ENCODE results near the gene PDE6B. TPM values are rescaled to one million over a fixed set of nuclear protein-coding genes. Genes with fewer than 3 reads are reported as not detected.
"Not testable (repeated sequence)": the region's sequence is repeated elsewhere in the genome, so short reads cannot be mapped to it uniquely, and the experiment has no call there.

The PDE6B gene
- total RNA-seq, 1 donor from 2014 or later = 2.3 TPM

DNA sequence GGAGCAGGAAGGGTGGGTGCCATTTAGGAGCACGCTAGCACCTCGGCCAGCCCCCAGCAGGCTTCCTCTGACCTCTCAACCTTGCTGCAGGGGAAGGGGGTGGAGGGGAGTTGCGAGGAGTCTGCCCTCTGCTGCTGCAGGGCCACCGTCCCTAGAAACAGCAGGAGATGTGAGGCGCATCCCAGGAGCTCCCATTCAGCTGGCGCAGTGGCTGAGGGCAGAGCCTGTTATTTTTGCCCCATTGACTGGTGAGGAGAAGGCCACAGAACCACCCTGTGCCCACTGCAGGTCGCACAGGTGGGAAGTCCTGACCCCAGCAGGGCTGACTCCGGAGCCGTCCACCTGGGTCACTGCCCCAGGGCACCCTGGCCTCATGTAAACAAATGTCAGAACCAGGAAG is 8.0 kb downstream of the PDE6B start:
- peaks cover 36% of the 10 kb centered on the region for H3K9me3 Mint-ChIP-seq (ENCODE audit: unreplicated experiment)
- peaks cover 34% of the 10 kb centered on the region for H3K4me1 Mint-ChIP-seq (ENCODE audit: low read depth, unreplicated experiment)
- H3K4me3 Mint-ChIP-seq (ENCODE audit: unreplicated experiment) = no peak overlapping the region
- peaks cover 18% of the 10 kb centered on the region for H3K27me3 Mint-ChIP-seq (ENCODE audit: unreplicated experiment)
- DNase-seq = no peak
- no peak overlapping the region for H3K27ac Mint-ChIP-seq (ENCODE audit: unreplicated experiment)
- peaks cover 11% of the 10 kb centered on the region for H3K36me3 Mint-ChIP-seq (ENCODE audit: unreplicated experiment)
- TF ChIP-seq, protein P1, sequence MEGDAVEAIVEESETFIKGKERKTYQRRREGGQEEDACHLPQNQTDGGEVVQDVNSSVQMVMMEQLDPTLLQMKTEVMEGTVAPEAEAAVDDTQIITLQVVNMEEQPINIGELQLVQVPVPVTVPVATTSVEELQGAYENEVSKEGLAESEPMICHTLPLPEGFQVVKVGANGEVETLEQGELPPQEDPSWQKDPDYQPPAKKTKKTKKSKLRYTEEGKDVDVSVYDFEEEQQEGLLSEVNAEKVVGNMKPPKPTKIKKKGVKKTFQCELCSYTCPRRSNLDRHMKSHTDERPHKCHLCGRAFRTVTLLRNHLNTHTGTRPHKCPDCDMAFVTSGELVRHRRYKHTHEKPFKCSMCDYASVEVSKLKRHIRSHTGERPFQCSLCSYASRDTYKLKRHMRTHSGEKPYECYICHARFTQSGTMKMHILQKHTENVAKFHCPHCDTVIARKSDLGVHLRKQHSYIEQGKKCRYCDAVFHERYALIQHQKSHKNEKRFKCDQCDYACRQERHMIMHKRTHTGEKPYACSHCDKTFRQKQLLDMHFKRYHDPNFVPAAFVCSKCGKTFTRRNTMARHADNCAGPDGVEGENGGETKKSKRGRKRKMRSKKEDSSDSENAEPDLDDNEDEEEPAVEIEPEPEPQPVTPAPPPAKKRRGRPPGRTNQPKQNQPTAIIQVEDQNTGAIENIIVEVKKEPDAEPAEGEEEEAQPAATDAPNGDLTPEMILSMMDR (IDR thresholded peaks at IDR 0.05; ENCODE audit: partially characterized antibody, unreplicated experiment) = no peak

DNA sequence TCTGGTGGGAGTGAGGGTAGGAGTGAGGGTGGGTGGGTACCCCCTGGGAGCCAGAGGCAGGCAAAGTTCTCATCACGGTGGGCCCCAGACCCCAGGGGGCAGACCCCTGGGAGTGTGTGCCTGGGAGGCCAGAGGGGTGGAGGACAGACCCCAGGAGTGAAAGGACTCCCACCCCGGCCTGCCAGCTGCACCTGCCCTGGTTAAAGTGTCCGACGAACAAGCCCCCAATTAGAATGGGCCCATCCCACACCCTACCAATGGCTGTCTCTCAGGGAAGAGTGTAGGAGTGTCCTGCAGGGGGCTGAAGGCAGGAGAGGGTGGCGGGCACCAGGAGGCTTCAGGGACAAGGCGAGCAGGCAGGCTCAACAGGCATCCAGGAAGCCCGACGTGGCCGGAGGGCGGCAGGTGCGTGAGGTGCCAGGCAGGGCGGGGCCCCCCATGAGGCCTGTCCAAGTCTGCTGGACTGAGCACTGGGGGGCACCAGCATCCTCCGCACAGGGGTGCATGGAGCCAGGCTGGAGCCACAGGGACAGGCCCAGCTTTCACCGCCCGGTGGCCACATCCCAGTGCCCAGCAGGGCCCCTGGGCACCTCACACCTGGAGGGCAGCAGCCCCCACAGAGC is 8.7 kb downstream of the PDE6B start:
- no peak overlapping the region for H3K4me3 Mint-ChIP-seq (ENCODE audit: unreplicated experiment)
- peaks cover 34% of the 10 kb centered on the region for H3K4me1 Mint-ChIP-seq (ENCODE audit: low read depth, unreplicated experiment)
- H3K27ac Mint-ChIP-seq (ENCODE audit: unreplicated experiment) = no peak overlapping the region
- H3K36me3 Mint-ChIP-seq (ENCODE audit: unreplicated experiment) = peaks cover 11% of the 10 kb centered on the region
- TF ChIP-seq, protein P1 (IDR thresholded peaks at IDR 0.05; ENCODE audit: partially characterized antibody, unreplicated experiment) = no peak
- DNase-seq = no peak
- H3K27me3 Mint-ChIP-seq (ENCODE audit: unreplicated experiment) = peaks cover 18% of the 10 kb centered on the region
- H3K9me3 Mint-ChIP-seq (ENCODE audit: unreplicated experiment) = peaks cover 36% of the 10 kb centered on the region

DNA sequence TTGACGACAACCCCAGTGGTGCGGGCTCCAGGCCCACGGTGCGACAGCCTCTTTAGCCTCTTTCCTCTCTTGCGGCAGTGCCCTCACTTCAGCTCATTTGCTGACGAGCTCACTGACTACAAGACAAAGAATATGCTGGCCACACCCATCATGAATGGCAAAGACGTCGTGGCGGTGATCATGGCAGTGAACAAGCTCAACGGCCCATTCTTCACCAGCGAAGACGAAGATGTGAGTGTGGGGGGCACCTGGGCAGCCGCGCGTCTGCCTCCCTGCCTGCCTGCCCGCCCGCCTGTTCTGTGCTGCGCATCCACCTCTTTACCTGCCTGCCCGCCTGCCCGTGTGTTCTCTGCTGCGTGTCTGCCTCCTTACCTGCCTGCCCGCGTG is 9.2 kb downstream of the PDE6B start:
- peaks cover 11% of the 10 kb centered on the region for H3K36me3 Mint-ChIP-seq (ENCODE audit: unreplicated experiment)
- TF ChIP-seq, protein P1 (IDR thresholded peaks at IDR 0.05; ENCODE audit: partially characterized antibody, unreplicated experiment) = no peak
- no peak overlapping the region for H3K27ac Mint-ChIP-seq (ENCODE audit: unreplicated experiment)
- H3K9me3 Mint-ChIP-seq (ENCODE audit: unreplicated experiment) = peaks cover 36% of the 10 kb centered on the region
- no peak for DNase-seq
- H3K4me3 Mint-ChIP-seq (ENCODE audit: unreplicated experiment) = no peak overlapping the region
- peaks cover 18% of the 10 kb centered on the region for H3K27me3 Mint-ChIP-seq (ENCODE audit: unreplicated experiment)
- peaks cover 32% of the 10 kb centered on the region for H3K4me1 Mint-ChIP-seq (ENCODE audit: low read depth, unreplicated experiment)

DNA sequence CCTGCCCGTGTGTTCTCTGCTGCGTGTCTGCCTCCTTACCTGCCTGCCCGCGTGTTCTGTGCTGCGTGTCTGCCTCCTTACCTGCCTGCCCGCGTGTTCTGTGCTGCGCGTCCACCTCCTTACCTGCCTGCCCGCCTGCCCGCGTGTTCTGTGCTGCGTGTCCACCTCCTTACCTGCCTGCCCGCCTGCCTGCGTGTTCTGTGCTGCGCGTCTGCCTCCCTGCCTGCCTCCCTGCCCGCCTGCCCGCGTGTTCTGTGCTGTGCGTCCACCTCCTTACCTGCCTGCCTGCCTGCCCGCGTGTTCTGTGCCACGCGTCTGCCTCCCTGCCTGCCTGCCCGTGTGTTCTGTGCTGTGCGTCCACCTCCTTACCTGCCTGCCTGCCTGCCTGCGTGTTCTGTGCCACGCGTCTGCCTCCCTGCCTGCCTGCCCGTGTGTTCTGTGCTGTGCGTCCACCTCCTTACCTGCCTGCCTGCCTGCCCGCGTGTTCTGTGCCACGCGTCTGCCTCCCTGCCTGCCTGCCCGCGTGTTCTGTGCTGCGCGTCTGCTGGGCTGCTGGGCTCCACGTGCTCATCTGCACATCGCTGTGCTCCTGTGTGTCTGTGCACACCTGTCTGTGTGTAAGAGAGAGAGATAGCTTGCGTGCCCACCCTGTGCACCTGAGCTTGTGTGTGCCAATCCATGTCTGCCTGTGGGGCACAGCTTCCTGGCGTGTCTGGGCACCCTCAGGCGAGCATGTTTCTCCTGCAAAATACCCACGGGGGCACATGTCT is 9.9 kb downstream of the PDE6B start:
- H3K27me3 Mint-ChIP-seq (ENCODE audit: unreplicated experiment) = peaks cover 18% of the 10 kb centered on the region
- peaks cover 31% of the 10 kb centered on the region for H3K9me3 Mint-ChIP-seq (ENCODE audit: unreplicated experiment)
- DNase-seq; H3K27ac Mint-ChIP-seq (ENCODE audit: unreplicated experiment): not testable (repeated sequence)
- peaks cover 27% of the 10 kb centered on the region for H3K4me1 Mint-ChIP-seq (ENCODE audit: low read depth, unreplicated experiment)
- peaks cover 11% of the 10 kb centered on the region for H3K36me3 Mint-ChIP-seq (ENCODE audit: unreplicated experiment)
- H3K4me3 Mint-ChIP-seq (ENCODE audit: unreplicated experiment) = peak overlapping the region; percentile 25

DNA sequence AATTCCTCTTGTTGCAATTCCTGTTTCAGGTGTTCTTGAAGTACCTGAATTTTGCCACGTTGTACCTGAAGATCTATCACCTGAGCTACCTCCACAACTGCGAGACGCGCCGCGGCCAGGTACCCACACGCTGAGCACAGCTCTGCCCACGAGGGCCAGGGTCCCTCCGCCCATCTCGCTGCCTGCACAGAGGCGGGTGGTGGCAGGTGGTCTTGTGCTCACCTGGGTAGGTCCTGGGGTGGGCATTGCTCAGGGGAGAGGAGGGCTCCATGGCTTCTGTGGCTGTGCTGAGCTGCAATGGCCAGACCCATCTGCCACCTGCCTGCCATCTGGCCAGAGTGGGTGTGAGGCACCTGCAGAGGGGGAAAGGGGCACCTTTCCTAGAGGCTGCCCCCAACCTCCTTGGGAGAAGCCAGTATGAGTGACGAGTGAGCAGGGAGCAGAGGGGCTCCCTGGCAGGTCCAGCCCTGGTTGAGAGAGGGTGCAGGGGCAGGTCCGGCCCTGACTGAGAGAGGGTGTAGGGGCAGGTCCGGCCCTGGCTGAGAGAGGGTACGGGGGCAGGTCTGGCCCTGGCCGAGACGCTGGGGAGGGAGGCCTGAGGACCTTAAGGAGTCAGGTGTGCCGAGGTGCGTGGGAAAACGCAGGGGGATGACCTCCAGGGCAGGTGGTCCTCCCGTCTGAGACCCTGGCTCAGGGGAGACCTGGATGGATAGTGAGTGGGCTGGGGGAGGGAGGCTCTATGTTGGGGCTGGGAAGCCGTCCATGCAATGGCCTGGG is 10.7 kb downstream of the PDE6B start:
- H3K36me3 Mint-ChIP-seq (ENCODE audit: unreplicated experiment) = peaks cover 11% of the 10 kb centered on the region
- peaks cover 27% of the 10 kb centered on the region for H3K9me3 Mint-ChIP-seq (ENCODE audit: unreplicated experiment)
- TF ChIP-seq, protein P1 (IDR thresholded peaks at IDR 0.05; ENCODE audit: partially characterized antibody, unreplicated experiment) = no peak
- peaks cover 19% of the 10 kb centered on the region for H3K4me1 Mint-ChIP-seq (ENCODE audit: low read depth, unreplicated experiment)
- no peak overlapping the region for H3K27ac Mint-ChIP-seq (ENCODE audit: unreplicated experiment)
- H3K27me3 Mint-ChIP-seq (ENCODE audit: unreplicated experiment) = peaks cover 14% of the 10 kb centered on the region
- peak overlapping the region; percentile 25 for H3K4me3 Mint-ChIP-seq (ENCODE audit: unreplicated experiment)
- DNase-seq = no peak
